BLaER1 (cell line): ENCODE data around the gene DUOXA2.
"Not testable (repeated sequence)": the region's sequence is repeated elsewhere in the genome, so short reads cannot be mapped to it uniquely, and the experiment has no call there.

Source experiments
- H3K27ac ChIP-seq: shearing (Covaris generic); formaldehyde crosslinking; 2 replicates; pipeline ENCODE4 v1.8.1; 2022
- H3K27me3 ChIP-seq: shearing (Covaris generic); formaldehyde crosslinking; 2 replicates; pipeline ENCODE4 v1.8.1; 2022
- H3K36me3 ChIP-seq: shearing (Covaris generic); formaldehyde crosslinking; 2 replicates; pipeline ENCODE4 v1.8.1; 2022
- H3K4me1 ChIP-seq: shearing (Covaris generic); formaldehyde crosslinking; 2 replicates; pipeline ENCODE4 v1.8.1; 2022
- H3K4me2 ChIP-seq: shearing (Covaris generic); formaldehyde crosslinking; 2 replicates; pipeline ENCODE4 v1.8.1; 2022
- H3K4me3 ChIP-seq: shearing (Covaris generic); formaldehyde crosslinking; 2 replicates; pipeline ENCODE4 v1.8.1; 2022
- H3K9ac ChIP-seq: shearing (Covaris generic); formaldehyde crosslinking; 2 replicates; pipeline ENCODE4 v1.8.1; 2022
- H3K9me3 ChIP-seq: shearing (Covaris generic); formaldehyde crosslinking; 2 replicates; pipeline ENCODE4 v1.8.1; 2022
- H4K20me1 ChIP-seq: shearing (Covaris generic); formaldehyde crosslinking; 2 replicates; pipeline ENCODE4 v1.8.1; 2022
- Cebpa-rat ChIP-seq: shearing (Covaris generic); IDR thresholded peaks from 2 replicates; pipeline ENCODE4 v1.8.1; 2022

Gene DUOXA2

GRCh38 chr15:45114076-45114750 is at the start of gene DUOXA2, which contains the start of gene DUOX2:
DUOXA2 (plus strand) TSS chr15:45114326; CDS start chr15:45114606, 280 bp downstream.
DUOX2 (minus strand) TSS chr15:45114172; CDS start chr15:45113411, 761 bp downstream.
- Histone ChIP-seq H3K4me3 (peak within 1 kb of the TSS; percentile 18; the same call in 1 of the 2 replicates), H3K9ac (no peak within 1 kb of the TSS), H4K20me1 (no peaks in the 10 kb centered on the region), H3K4me2 (no peak within 1 kb of the TSS), H3K27ac (no peak within 1 kb of the TSS), H3K9me3 (peaks cover 36% of the 10 kb centered on the region), H3K27me3 (peaks cover 67% of the 10 kb centered on the region), H3K36me3 (no peaks in the 10 kb centered on the region), H3K4me1 (no peaks in the 10 kb centered on the region)
- TF ChIP-seq Cebpa-rat: no peak

GRCh38 chr15:45064386-45064785 is 49.7 kb upstream of the DUOXA2 start:
- no peak for TF ChIP-seq Cebpa-rat

DNA sequence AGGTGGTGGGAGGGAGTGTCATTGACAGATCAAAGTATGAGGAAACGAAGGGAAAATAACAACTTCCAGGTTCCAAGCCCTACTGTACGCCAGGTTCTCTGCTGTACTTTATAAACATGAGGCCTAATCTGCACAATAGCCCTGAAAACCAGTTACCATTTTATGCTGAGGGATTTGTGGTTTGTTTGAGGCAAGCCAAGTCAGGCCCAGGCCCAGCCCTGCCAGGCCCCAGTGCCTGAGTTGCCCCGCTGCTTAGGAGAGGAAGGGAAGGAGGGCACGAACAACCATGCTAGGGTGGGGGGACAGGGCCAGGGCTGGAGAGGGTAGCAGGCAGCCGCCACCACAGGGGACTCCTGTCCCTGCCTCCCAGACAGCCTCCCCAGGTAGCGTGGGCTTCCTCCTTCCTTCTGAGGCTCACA is 44.2 kb upstream of the DUOXA2 start:
- H3K4me1 ChIP-seq, H3K9me3 ChIP-seq, H4K20me1 ChIP-seq, H3K27me3 ChIP-seq, H3K27ac ChIP-seq, H3K9ac ChIP-seq, H3K4me3 ChIP-seq, H3K4me2 ChIP-seq: not testable (repeated sequence)
- H3K36me3 ChIP-seq: peaks cover 64% of the 10 kb centered on the region

More at GRCh38 chr15:45064386-45064785, 49.7 kb upstream of the DUOXA2 start:
- Histone ChIP-seq H3K4me3 (no peak overlapping the region), H4K20me1 (no peaks in the 10 kb centered on the region), H3K9ac (no peak overlapping the region), H3K4me2 (no peak overlapping the region), H3K4me1 (no peaks in the 10 kb centered on the region), H3K27ac (no peak overlapping the region), H3K36me3 (peaks cover 79% of the 10 kb centered on the region), H3K9me3 (peaks cover 2% of the 10 kb centered on the region; the same call in 1 of the 2 replicates), H3K27me3 (no peaks in the 10 kb centered on the region)

- H3K27ac ChIP-seq, H3K4me3 ChIP-seq, H3K4me1 ChIP-seq, H4K20me1 ChIP-seq, H3K9me3 ChIP-seq, H3K27me3 ChIP-seq, H3K4me2 ChIP-seq, H3K9ac ChIP-seq: not testable (repeated sequence)
- H3K36me3 ChIP-seq: peaks cover 31% of the 10 kb centered on the region
Measured at GRCh38 chr15:45073602-45074001, 40.5 kb upstream of the DUOXA2 start.

GRCh38 chr15:45075440-45076320 is 38.4 kb upstream of the DUOXA2 start:
- H3K4me3 ChIP-seq, H3K27ac ChIP-seq, H3K4me1 ChIP-seq, H3K27me3 ChIP-seq, H3K9ac ChIP-seq, H3K9me3 ChIP-seq, H3K4me2 ChIP-seq, H4K20me1 ChIP-seq: not testable (repeated sequence)
- H3K36me3 ChIP-seq: peaks cover 12% of the 10 kb centered on the region

- H3K4me3 ChIP-seq, H3K27ac ChIP-seq, H3K4me1 ChIP-seq: not testable (repeated sequence)
Measured at GRCh38 chr15:45077391-45077790, 36.7 kb upstream of the DUOXA2 start.

GRCh38 chr15:45079201-45079600 is 34.9 kb upstream of the DUOXA2 start:
- not testable (repeated sequence) for H3K9me3 ChIP-seq, H3K4me3 ChIP-seq, H3K9ac ChIP-seq, H3K4me1 ChIP-seq, H3K27me3 ChIP-seq, H3K27ac ChIP-seq, H4K20me1 ChIP-seq, H3K36me3 ChIP-seq, H3K4me2 ChIP-seq

More at GRCh38 chr15:45077391-45077790, 36.7 kb upstream of the DUOXA2 start:
- not testable (repeated sequence) for H4K20me1 ChIP-seq, H3K9me3 ChIP-seq, H3K27me3 ChIP-seq, H3K9ac ChIP-seq, H3K4me2 ChIP-seq, H3K36me3 ChIP-seq

DNA sequence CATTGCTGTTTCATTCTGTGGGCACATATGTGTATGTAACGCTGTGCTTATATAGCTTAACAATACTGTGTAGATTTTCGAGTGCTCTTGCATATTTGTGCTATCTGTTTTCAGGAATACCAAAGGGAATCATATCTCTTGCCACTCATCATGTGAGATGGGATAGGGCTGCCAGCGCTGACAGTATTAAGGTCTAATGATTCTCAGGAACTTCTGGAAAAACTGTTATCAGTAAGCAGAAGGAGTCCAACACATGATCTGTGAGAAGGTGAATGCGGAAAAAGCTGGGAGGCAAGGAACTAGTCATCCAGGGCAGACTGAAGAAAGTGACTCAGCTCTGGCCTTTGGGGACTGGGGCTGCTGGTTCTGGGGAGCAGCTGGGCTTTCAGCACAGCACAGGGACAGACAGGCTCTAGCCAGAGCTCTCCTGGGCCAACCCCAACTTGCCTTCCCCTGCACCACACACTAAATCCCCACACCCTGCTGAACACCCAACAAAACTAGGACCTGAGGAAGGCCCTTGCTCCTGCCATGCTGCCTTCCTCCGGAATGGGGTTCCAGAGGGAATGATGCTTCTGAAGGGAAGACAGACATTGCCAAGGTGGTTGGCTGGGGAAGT is 34.4 kb upstream of the DUOXA2 start:
- not testable (repeated sequence) for H3K9me3 ChIP-seq, H3K27ac ChIP-seq, H3K9ac ChIP-seq, H3K4me3 ChIP-seq, H3K4me2 ChIP-seq, H3K36me3 ChIP-seq, H3K4me1 ChIP-seq, H3K27me3 ChIP-seq, H4K20me1 ChIP-seq

DNA sequence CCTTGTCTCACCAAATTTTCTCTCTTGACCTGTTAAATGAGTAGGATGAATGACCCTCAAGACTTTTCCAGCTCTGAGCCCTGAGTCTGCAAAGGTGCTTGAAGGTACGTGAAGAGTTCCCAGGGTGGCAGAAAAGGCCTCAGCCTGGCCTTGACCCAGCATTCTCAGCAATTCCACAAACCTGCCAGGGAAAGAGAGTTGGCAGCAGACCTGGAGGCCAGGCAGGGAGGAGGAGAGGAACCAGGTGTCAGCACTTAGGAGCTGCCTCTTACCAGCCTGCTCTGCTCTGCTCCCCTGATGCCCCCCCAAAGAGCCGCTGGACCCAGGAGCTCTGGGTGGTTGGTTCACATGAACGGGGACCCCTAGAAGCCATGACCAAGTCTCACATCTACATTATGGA is 33.5 kb upstream of the DUOXA2 start:
- not testable (repeated sequence) for H3K36me3 ChIP-seq, H3K4me3 ChIP-seq, H4K20me1 ChIP-seq, H3K9me3 ChIP-seq, H3K27ac ChIP-seq, H3K27me3 ChIP-seq, H3K4me2 ChIP-seq, H3K4me1 ChIP-seq, H3K9ac ChIP-seq

- not testable (repeated sequence) for H3K9ac ChIP-seq, H3K4me1 ChIP-seq, H3K9me3 ChIP-seq, H4K20me1 ChIP-seq, H3K36me3 ChIP-seq, H3K4me3 ChIP-seq, H3K27ac ChIP-seq, H3K4me2 ChIP-seq, H3K27me3 ChIP-seq
Measured at GRCh38 chr15:45082412-45082811, 31.7 kb upstream of the DUOXA2 start.
